Liver (tissue), 3 donors: Measurements from ENCODE around the gene SF3B5.

Experiments
- CTCF ChIP-seq: fragments of 150-350 bp; IDR thresholded peaks from 2 replicates; pipeline ENCODE4 v1.5.1; 2017; ENCODE audit warnings: improper control_type of control experiment, low read depth, low read length; ENCODE audit not compliant: missing input control
- HNF4G ChIP-seq: IDR thresholded peaks from 2 replicates; pipeline ENCODE4 v1.6.1; 2016; ENCODE audit warnings: antibody characterized with exemption
- donor health status: healthy.
- donor health status: healthy.

- no peak for TF ChIP-seq HNF4G
- TF ChIP-seq CTCF: no peak
Measured at GRCh38 chr6:144131248-144131709, 35.9 kb upstream of the SF3B5 start.
